Osteocyte (in vitro differentiated cells): ENCODE results near the gene HBA2. TPM values are rescaled to one million over a fixed set of nuclear protein-coding genes. Genes with fewer than 3 reads are reported as not detected.

Source experiments
- DNase-seq: peaks from one replicate; pipeline ENCODE4 v3.0.0; 2021; ENCODE audit warnings: mixed read lengths; ENCODE audit not compliant: unreplicated experiment; ENCODE audit errors: extremely low spot score
- H3K27ac Mint-ChIP-seq: one replicate; pipeline ENCODE4 v1.8.0; 2021; ENCODE audit warnings: mild to moderate bottlenecking, mixed read lengths; ENCODE audit not compliant: unreplicated experiment
- H3K27me3 Mint-ChIP-seq: one replicate; pipeline ENCODE4 v1.8.0; 2021; ENCODE audit warnings: mixed read lengths; ENCODE audit not compliant: unreplicated experiment
- H3K36me3 Mint-ChIP-seq: one replicate; pipeline ENCODE4 v1.8.0; 2021; ENCODE audit warnings: mixed read lengths; ENCODE audit not compliant: unreplicated experiment
- H3K4me1 Mint-ChIP-seq: one replicate; pipeline ENCODE4 v1.8.0; 2021; ENCODE audit warnings: mixed read lengths; ENCODE audit not compliant: unreplicated experiment
- H3K4me3 Mint-ChIP-seq: one replicate; pipeline ENCODE4 v1.8.0; 2021; ENCODE audit warnings: mild to moderate bottlenecking, moderate library complexity, mixed read lengths; ENCODE audit not compliant: unreplicated experiment
- H3K9me3 Mint-ChIP-seq: one replicate; pipeline ENCODE4 v1.8.0; 2021; ENCODE audit warnings: mixed read lengths; ENCODE audit not compliant: unreplicated experiment
- total RNA-seq: library from RNA; stranded (reverse); gene quantifications from 2 replicates; pipeline ENCODE4 v1.2.1, GENCODE V29; 2021
- TF ChIP-seq, protein P1 (sequence below): fragments of 200-600 bp; sonication (generic); IDR thresholded peaks from 2 replicates; pipeline ENCODE4 v1.5.0; 2021; ENCODE audit warnings: antibody characterized with exemption, mild to moderate bottlenecking, moderate library complexity

Gene HBA2
- total RNA-seq, 1 donor from 2014 or later: not detected

DNA sequence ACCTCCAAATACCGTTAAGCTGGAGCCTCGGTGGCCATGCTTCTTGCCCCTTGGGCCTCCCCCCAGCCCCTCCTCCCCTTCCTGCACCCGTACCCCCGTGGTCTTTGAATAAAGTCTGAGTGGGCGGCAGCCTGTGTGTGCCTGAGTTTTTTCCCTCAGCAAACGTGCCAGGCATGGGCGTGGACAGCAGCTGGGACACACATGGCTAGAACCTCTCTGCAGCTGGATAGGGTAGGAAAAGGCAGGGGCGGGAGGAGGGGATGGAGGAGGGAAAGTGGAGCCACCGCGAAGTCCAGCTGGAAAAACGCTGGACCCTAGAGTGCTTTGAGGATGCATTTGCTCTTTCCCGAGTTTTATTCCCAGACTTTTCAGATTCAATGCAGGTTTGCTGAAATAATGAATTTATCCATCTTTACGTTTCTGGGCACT, 4.7 kb downstream of the HBA2 start:
- H3K9me3 Mint-ChIP-seq: no peaks in the 10 kb centered on the region
- no peak overlapping the region for H3K27ac Mint-ChIP-seq
- H3K4me3 Mint-ChIP-seq: peak overlapping the region; percentile 14
- TF ChIP-seq, protein P1, sequence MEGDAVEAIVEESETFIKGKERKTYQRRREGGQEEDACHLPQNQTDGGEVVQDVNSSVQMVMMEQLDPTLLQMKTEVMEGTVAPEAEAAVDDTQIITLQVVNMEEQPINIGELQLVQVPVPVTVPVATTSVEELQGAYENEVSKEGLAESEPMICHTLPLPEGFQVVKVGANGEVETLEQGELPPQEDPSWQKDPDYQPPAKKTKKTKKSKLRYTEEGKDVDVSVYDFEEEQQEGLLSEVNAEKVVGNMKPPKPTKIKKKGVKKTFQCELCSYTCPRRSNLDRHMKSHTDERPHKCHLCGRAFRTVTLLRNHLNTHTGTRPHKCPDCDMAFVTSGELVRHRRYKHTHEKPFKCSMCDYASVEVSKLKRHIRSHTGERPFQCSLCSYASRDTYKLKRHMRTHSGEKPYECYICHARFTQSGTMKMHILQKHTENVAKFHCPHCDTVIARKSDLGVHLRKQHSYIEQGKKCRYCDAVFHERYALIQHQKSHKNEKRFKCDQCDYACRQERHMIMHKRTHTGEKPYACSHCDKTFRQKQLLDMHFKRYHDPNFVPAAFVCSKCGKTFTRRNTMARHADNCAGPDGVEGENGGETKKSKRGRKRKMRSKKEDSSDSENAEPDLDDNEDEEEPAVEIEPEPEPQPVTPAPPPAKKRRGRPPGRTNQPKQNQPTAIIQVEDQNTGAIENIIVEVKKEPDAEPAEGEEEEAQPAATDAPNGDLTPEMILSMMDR: no peak
- H3K27me3 Mint-ChIP-seq: peaks cover 41% of the 10 kb centered on the region
- no peaks in the 10 kb centered on the region for H3K36me3 Mint-ChIP-seq
- DNase-seq: no peak
- H3K4me1 Mint-ChIP-seq: peaks cover 12% of the 10 kb centered on the region

DNA sequence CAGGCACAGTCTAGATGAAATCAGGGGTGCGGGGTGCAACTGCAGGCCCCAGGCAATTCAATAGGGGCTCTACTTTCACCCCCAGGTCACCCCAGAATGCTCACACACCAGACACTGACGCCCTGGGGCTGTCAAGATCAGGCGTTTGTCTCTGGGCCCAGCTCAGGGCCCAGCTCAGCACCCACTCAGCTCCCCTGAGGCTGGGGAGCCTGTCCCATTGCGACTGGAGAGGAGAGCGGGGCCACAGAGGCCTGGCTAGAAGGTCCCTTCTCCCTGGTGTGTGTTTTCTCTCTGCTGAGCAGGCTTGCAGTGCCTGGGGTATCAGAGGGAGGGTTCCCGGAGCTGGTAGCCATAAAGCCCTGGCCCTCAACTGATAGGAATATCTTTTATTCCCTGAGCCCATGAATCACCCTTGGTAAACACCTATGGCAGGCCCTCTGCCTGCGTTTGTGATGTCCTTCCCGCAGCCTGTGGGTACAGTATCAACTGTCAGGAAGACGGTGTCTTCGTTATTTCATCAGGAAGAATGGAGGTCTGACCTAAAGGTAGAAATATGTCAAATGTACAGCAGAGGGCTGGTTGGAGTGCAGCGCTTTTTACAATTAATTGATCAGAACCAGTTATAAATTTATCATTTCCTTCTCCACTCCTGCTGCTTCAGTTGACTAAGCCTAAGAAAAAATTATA, 5.4 kb downstream of the HBA2 start:
- no peaks in the 10 kb centered on the region for H3K9me3 Mint-ChIP-seq
- no peak overlapping the region for H3K27ac Mint-ChIP-seq
- no peak for DNase-seq
- peaks cover 41% of the 10 kb centered on the region for H3K27me3 Mint-ChIP-seq
- H3K36me3 Mint-ChIP-seq: no peaks in the 10 kb centered on the region
- H3K4me1 Mint-ChIP-seq: peaks cover 12% of the 10 kb centered on the region
- H3K4me3 Mint-ChIP-seq: no peak overlapping the region
- TF ChIP-seq, protein P1: no peak

DNA sequence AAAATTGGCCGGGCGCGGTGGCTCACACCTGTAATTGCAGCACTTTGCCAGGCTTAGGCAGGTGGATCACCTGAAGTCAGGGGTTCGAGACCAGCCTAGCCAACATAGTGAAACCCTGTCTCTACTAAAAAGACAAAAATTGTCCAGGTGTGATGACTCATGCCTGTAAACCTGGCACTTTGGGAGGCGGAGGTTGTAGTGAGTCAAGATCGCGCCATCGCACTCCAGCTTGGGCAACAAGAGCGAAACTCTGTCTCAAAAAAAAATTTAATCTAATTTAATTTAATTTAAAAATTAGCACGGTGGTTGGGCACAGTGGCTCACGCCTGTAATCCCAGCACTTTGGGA, 6.0 kb downstream of the HBA2 start:
- Mint-ChIP-seq H3K36me3 (no peaks in the 10 kb centered on the region), H3K27ac (no peak overlapping the region), H3K9me3 (no peaks in the 10 kb centered on the region), H3K4me3 (no peak overlapping the region), H3K4me1 (peaks cover 12% of the 10 kb centered on the region), H3K27me3 (peaks cover 37% of the 10 kb centered on the region)
- TF ChIP-seq, protein P1: no peak
- DNase-seq: no peak

GRCh38 chr16:179211-180092, 6.8 kb downstream of the HBA2 start:
- no peak for DNase-seq
- H3K36me3 Mint-ChIP-seq: no peaks in the 10 kb centered on the region
- H3K4me1 Mint-ChIP-seq: peaks cover 10% of the 10 kb centered on the region
- TF ChIP-seq, protein P1: no peak
- no peaks in the 10 kb centered on the region for H3K9me3 Mint-ChIP-seq
- peaks cover 35% of the 10 kb centered on the region for H3K27me3 Mint-ChIP-seq
- H3K4me3 Mint-ChIP-seq: peak overlapping the region; percentile 51
- H3K27ac Mint-ChIP-seq: no peak overlapping the region

GRCh38 chr16:180101-180675, 7.5 kb downstream of the HBA2 start, which contains the start of gene HBQ1:
HBQ1 (plus strand) TSS chr16:180459; CDS start chr16:180487, 28 bp downstream.
- Mint-ChIP-seq H3K27ac (no peak within 1 kb of the TSS), H3K4me3 (peak within 1 kb of the TSS; percentile 51), H3K27me3 (peaks cover 28% of the 10 kb centered on the region), H3K36me3 (peaks cover 2% of the 10 kb centered on the region), H3K4me1 (peaks cover 8% of the 10 kb centered on the region), H3K9me3 (no peaks in the 10 kb centered on the region)
- TF ChIP-seq, protein P1: peak; percentile 68
- DNase-seq: no peak
